Activated CD4-positive, alpha-beta T cell treated with anti-CD3 and anti-CD28 coated beads for 36 hours (primary cell): ENCODE measurements around the gene MRPL27. TPM values are rescaled to one million over a fixed set of nuclear protein-coding genes. Genes with fewer than 3 reads are reported as not detected.

Source experiments
- ATAC-seq: fragments of 200-7000 bp; cut with Tn5 transposase; one replicate; pipeline ENCODE4 v1.10.0; 2021; ENCODE audit warnings: mild to moderate bottlenecking, moderate library complexity
- CTCF ChIA-PET: fragments of 350-600 bp; sonication (Branson Sonifier 250); formaldehyde crosslinking; loops from one replicate; lab custom pipeline; 2021; ENCODE audit warnings: antibody characterized with exemption; lab: Charles Lee
- POLR2A ChIA-PET: fragments of 350-600 bp; sonication (Branson Sonifier 250); formaldehyde crosslinking; loops from one replicate; lab custom pipeline; 2021; ENCODE audit warnings: antibody characterized with exemption, inconsistent platforms; lab: Charles Lee
- DNase-seq: peaks from one replicate; pipeline ENCODE4 v3.0.0-alpha.2; 2020
- H3K27ac Mint-ChIP-seq: one replicate; pipeline ENCODE4 v1.8.0; 2021; ENCODE audit warnings: mixed read lengths
- H3K27me3 Mint-ChIP-seq: one replicate; pipeline ENCODE4 v1.8.0; 2021; ENCODE audit warnings: mixed read lengths
- H3K36me3 Mint-ChIP-seq: one replicate; pipeline ENCODE4 v1.8.0; 2021; ENCODE audit warnings: low read depth, mixed read lengths
- H3K4me1 Mint-ChIP-seq: one replicate; pipeline ENCODE4 v1.8.0; 2021; ENCODE audit warnings: mixed read lengths
- H3K4me3 Mint-ChIP-seq: one replicate; pipeline ENCODE4 v1.8.0; 2021; ENCODE audit warnings: mild to moderate bottlenecking, moderate library complexity, mixed read lengths
- H3K9me3 Mint-ChIP-seq: one replicate; pipeline ENCODE4 v1.8.0; 2021; ENCODE audit warnings: low read depth, mixed read lengths
- intact Hi-C, 2 experiments: fragments of 100-400 bp; cut with DNase I in 1 of 2; cut with micrococcal nuclease in 1 of 2; formaldehyde crosslinking; loops; one replicate each; pipeline versions ENCODE4 v1.14.2 to v1.15.1; 2022 to 2024; cut with DNase I, micrococcal nuclease
- total RNA-seq, 2 experiments: library from RNA; stranded (reverse); gene quantifications; one replicate each; pipeline ENCODE4 v1.2.3, GENCODE V29; 2021

The MRPL27 gene
- total RNA-seq, 2 experiments from 2014 or later, result 40.1 to 56.2 TPM

GRCh38 chr17:50354198-50354597, 18.8 kb downstream of the MRPL27 start:
- Mint-ChIP-seq H3K27me3 (no peaks in the 10 kb centered on the region), H3K4me1 (peaks cover 7% of the 10 kb centered on the region), H3K4me3 (no peak overlapping the region), H3K9me3 (no peaks in the 10 kb centered on the region), H3K36me3 (peaks cover 26% of the 10 kb centered on the region), H3K27ac (no peak overlapping the region)
- CTCF ChIA-PET, result interaction anchor here (0.7 to 2.3 kb wide), 3 partner anchors 8 to 59 kb away, joined by 3 to 7 read pairs (median 4); no protein-coding TSS in a partner anchor
- no peak for DNase-seq
- POLR2A ChIA-PET, result no interaction called here
- no peak for ATAC-seq
- intact Hi-C loops, result no loop called here

DNA sequence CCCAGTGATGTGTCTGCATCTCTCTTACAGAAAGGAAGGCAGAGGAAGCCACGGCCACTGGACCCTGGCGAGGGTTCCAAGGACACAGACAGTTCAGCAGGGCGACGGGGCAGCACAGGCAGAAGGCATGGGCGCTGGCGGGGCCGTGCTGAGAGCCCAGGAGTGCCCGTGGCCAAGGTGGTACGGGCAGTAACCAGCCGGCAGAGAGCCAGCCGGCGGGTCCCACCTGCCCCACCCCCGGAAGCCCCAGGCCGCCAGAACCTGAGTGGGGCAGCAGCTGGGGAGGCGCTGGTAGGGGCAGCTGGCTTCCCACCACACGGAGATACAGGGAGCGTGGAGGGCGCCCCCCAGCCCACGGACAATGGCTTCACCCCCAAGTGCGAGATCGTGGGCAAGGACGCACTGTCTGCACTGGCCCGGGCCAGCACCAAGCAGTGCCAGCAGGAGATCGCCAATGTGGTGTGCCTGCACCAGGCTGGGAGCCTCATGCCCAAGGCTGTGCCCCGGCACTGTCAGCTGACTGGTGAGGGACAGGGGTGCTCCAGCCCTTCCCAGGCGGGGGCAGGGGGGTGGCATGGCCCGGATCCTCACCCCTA, 19.3 kb downstream of the MRPL27 start:
- no peaks in the 10 kb centered on the region for H3K27me3 Mint-ChIP-seq
- peaks cover 11% of the 10 kb centered on the region for H3K4me1 Mint-ChIP-seq
- ChIA-PET CTCF (interaction anchor here (0.7 to 1.5 kb wide), 2 partner anchors 9 to 59 kb away, joined by 3 to 4 read pairs; no protein-coding TSS in a partner anchor), POLR2A (no interaction called here)
- H3K27ac Mint-ChIP-seq, result no peak overlapping the region
- H3K36me3 Mint-ChIP-seq, result peaks cover 25% of the 10 kb centered on the region
- intact Hi-C loops, result no loop called here
- ATAC-seq, result no peak
- no peak overlapping the region for H3K4me3 Mint-ChIP-seq
- no peaks in the 10 kb centered on the region for H3K9me3 Mint-ChIP-seq
- no peak for DNase-seq

GRCh38 chr17:50352693-50353599, 20.0 kb downstream of the MRPL27 start:
- no peak overlapping the region for H3K4me3 Mint-ChIP-seq
- no peaks in the 10 kb centered on the region for H3K9me3 Mint-ChIP-seq
- no peaks in the 10 kb centered on the region for H3K27me3 Mint-ChIP-seq
- H3K4me1 Mint-ChIP-seq, result peaks cover 18% of the 10 kb centered on the region
- ChIA-PET POLR2A (no interaction called here), CTCF (interaction anchor here (0.7 to 2.2 kb wide), 3 partner anchors 9 to 44 kb away, joined by 4 to 11 read pairs (median 6); partner anchors contain the start of gene LRRC59)
- peaks cover 23% of the 10 kb centered on the region for H3K36me3 Mint-ChIP-seq
- no peak overlapping the region for H3K27ac Mint-ChIP-seq
- intact Hi-C loops, result no loop called here
- DNase-seq, result no peak
- ATAC-seq, result no peak

DNA sequence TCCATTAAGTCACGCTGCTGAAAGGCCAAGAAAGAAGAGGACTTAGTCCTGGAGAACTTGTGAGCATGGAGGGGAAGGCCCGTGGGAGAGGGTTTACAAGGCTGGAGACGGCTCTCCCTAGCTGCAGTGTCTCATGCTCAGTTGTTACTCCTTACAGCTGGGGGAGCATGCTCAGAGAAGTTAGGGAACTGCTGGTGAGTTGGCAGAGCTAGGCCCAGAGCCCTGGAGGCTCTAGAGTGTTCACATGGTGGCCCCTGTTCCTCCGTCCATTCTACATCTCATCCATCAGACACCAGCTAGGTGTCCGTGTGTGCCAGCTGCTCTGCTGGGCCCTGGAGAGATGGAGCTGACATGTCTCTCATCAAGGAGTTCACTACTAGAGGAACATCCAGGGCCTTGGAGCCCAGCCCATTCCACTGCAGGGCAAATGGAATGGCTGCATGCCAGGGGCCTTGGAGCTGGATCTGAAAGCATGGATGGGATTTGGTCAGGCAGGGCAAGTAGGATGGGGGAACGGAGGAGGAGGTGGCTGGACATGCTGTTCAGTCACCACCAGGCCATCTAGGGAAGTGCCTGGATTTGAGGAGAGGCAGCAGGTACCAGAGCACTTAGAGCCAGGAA, 20.8 kb downstream of the MRPL27 start:
- ATAC-seq, result no peak
- POLR2A ChIA-PET, result no interaction called here
- CTCF ChIA-PET, result interaction anchor here (0.7 to 2.2 kb wide), 2 partner anchors 10 to 45 kb away, joined by 6 to 11 read pairs; partner anchors contain the start of gene LRRC59

GRCh38 chr17:50350733-50351132, 22.3 kb downstream of the MRPL27 start:
- Mint-ChIP-seq H3K9me3 (no peaks in the 10 kb centered on the region), H3K27me3 (no peaks in the 10 kb centered on the region), H3K4me3 (no peak overlapping the region), H3K4me1 (peaks cover 29% of the 10 kb centered on the region), H3K27ac (peak overlapping the region; percentile 21), H3K36me3 (peaks cover 15% of the 10 kb centered on the region)
- ATAC-seq (no peak), DNase-seq (no peak)
- ChIA-PET POLR2A (no interaction called here), CTCF (interaction anchor here (0.8 to 2.2 kb wide), 2 partner anchors 11 to 15 kb away, joined by 5 to 11 read pairs; no protein-coding TSS in a partner anchor)
- intact Hi-C loops, result no loop called here

More for the DNA sequence above, 20.8 kb downstream of the MRPL27 start:
- H3K4me1 Mint-ChIP-seq, result peaks cover 25% of the 10 kb centered on the region
- no peak overlapping the region for H3K4me3 Mint-ChIP-seq
- peaks cover 20% of the 10 kb centered on the region for H3K36me3 Mint-ChIP-seq
- intact Hi-C loops, result no loop called here
- no peak for DNase-seq
- H3K27ac Mint-ChIP-seq, result no peak overlapping the region
- no peaks in the 10 kb centered on the region for H3K27me3 Mint-ChIP-seq
- H3K9me3 Mint-ChIP-seq, result no peaks in the 10 kb centered on the region

GRCh38 chr17:50349243-50349600, 23.8 kb downstream of the MRPL27 start:
- Mint-ChIP-seq H3K27ac (peak overlapping the region; percentile 21), H3K4me1 (peaks cover 35% of the 10 kb centered on the region), H3K36me3 (peaks cover 8% of the 10 kb centered on the region), H3K27me3 (no peaks in the 10 kb centered on the region), H3K4me3 (no peak overlapping the region), H3K9me3 (no peaks in the 10 kb centered on the region)
- no peak for DNase-seq
- ATAC-seq, result no peak
- CTCF ChIA-PET, result interaction anchor here (0.7 to 3.4 kb wide), 3 partner anchors 11 to 50 kb away, joined by 3 to 23 read pairs (median 4); no protein-coding TSS in a partner anchor
- intact Hi-C loops, result no loop called here
- POLR2A ChIA-PET, result no interaction called here

DNA sequence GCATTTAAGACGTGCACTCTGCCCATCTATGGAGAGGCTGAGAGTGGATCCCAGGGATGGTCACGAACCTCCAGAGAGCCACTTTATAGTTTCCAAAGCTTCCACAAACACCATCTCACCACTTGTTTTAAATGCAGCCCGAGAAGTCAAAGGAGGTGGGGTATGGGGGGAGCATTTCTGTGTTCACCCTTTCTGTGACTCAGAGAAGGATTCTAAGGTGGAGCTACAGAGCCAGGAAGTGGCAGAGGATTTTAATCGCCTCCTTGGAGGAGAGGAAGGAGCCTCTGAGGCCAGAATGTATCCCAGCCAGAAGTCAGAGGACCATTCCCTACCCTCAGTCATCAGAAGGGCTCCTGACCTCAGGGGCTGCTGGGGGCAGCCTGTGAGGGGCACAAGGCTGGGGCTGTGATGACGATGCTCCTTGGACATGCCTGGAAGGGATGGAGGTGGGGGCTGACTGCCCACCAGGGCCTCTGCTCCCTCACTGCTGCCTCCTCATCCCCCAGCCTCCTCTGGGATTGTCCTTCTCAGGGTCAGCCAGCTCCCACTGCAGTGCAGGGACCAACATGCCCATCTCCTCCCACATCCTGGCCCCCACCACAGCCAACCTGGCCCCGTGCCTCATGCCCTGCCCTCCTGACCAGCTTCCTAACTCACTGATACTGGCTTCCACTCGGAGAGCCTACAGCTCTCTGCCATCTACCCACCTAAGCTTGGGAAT, 24.3 kb downstream of the MRPL27 start:
- Mint-ChIP-seq H3K4me1 (peaks cover 35% of the 10 kb centered on the region), H3K27me3 (no peaks in the 10 kb centered on the region), H3K36me3 (peaks cover 7% of the 10 kb centered on the region), H3K27ac (peak overlapping the region; percentile 83), H3K4me3 (no peak overlapping the region), H3K9me3 (no peaks in the 10 kb centered on the region)
- CTCF ChIA-PET, result interaction anchor here (0.9 to 3.4 kb wide), 3 partner anchors 12 to 14 kb away, joined by 3 to 23 read pairs (median 3); no protein-coding TSS in a partner anchor
- ATAC-seq (no peak), DNase-seq (no peak)
- POLR2A ChIA-PET, result no interaction called here
- intact Hi-C loops, result no loop called here

DNA sequence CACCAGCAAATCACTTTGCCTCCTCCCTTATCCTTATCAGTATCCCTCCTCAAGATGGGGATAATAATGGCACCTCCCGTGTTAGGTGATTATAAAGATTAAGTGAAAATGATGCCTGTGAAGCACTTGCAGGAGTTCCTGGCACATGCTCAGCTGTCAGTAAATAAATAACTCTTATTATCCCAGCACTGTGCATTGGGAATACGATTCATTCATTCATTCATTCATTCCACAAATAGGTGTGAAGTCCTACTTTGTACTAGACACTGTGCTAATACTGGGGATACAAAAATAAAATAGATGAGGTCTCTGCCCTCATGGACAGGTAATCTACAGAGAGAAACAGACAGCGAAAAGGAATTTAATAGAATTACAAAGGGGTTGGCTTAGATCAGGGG, 25.1 kb downstream of the MRPL27 start:
- H3K27me3 Mint-ChIP-seq, result no peaks in the 10 kb centered on the region
- peak overlapping the region; percentile 90 for H3K4me3 Mint-ChIP-seq
- no peak for ATAC-seq
- intact Hi-C loops, result loop anchor here in 1 of 2 experiments (2.0 kb wide), 1 partner anchor 671 kb away; no protein-coding TSS in a partner anchor
- H3K9me3 Mint-ChIP-seq, result no peaks in the 10 kb centered on the region
- H3K4me1 Mint-ChIP-seq, result peaks cover 35% of the 10 kb centered on the region
- CTCF ChIA-PET, result interaction anchor here (0.9 to 3.4 kb wide), 3 partner anchors 13 to 50 kb away, joined by 3 to 23 read pairs (median 3); partner anchors contain the start of gene LRRC59
- no peak for DNase-seq
- POLR2A ChIA-PET, result no interaction called here
- peaks cover 7% of the 10 kb centered on the region for H3K36me3 Mint-ChIP-seq
- H3K27ac Mint-ChIP-seq, result peak overlapping the region; percentile 83

GRCh38 chr17:50347117-50347893, 25.7 kb downstream of the MRPL27 start:
- Mint-ChIP-seq H3K4me3 (peak overlapping the region; percentile 90), H3K27ac (peak overlapping the region; percentile 83), H3K9me3 (no peaks in the 10 kb centered on the region), H3K27me3 (no peaks in the 10 kb centered on the region), H3K36me3 (peaks cover 5% of the 10 kb centered on the region), H3K4me1 (peaks cover 35% of the 10 kb centered on the region)
- intact Hi-C loops, result loop anchor here in 1 of 2 experiments (2.0 kb wide), 1 partner anchor 671 kb away; no protein-coding TSS in a partner anchor
- POLR2A ChIA-PET, result interaction anchor here (0.6 to 1.3 kb wide), 3 partner anchors 14 to 74 kb away, joined by 3 to 4 read pairs (median 3); partner anchors contain the start of gene LRRC59
- ATAC-seq (no peak), DNase-seq (peak; percentile 29)
- CTCF ChIA-PET, result interaction anchor here (0.7 to 3.4 kb wide), 7 partner anchors 12 to 165 kb away, joined by 3 to 23 read pairs (median 3); partner anchors contain the start of gene LRRC59
